Thyroid gland (tissue), 4 donors: ENCODE results near the gene SETD3.

ENCODE experiments used
- POLR2A ChIP-seq, 2 donors: fragments of 450-650 bp; IDR thresholded peaks; one replicate each; pipeline ENCODE4 v1.6.1; 2017; ENCODE audit warnings: antibody characterized with exemption in 2 of 2, mild to moderate bottlenecking in 2 of 2, moderate library complexity in 1 of 2
- TF ChIP-seq, protein P1 (sequence below), 6 experiments: fragments of 200-600 bp in 3 of 6; fragments of 450-650 bp in 3 of 6; sonication (generic) in 3 of 6; IDR thresholded peaks; one replicate each; pipeline ENCODE4 v1.5.1; 2016 to 2019; ENCODE audit warnings: antibody characterized with exemption in 6 of 6, mild to moderate bottlenecking in 2 of 6, inconsistent platforms in 1 of 6, moderate library complexity in 1 of 6

DNA sequence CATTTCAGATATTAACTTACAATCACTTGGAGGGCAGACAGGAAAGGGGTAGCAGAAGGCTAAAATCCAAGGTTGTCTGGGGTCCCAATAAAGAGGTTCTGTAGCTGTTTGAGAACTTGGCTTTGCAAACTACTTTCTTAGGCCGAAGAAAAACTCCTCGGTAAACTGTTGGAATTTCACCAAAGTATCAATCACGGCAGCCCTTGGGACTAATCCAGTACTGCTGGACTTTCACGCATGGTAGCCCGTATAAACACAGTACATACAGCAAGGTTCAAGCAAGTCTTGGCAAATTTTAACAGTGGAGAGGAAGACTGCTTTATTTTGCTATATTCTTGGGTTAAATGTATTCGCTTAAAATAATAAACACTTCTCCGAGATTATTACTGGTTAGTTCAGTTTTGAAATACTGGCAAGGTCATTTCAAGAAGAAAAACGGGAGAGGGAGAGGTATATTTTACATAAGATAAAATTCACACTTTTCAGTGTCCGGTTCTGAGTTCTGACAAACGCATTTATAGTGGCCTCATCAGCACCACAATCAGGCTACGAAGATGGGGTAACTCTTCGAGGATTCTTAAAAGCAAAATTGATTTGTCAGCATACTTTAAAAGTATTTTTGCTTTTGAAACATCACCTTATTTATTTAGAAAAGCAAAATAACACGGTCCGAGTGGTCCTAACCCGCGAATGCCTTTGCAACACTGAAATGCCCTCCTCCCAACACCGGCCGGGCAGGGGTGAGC lies 1.3 kb downstream of the SETD3 start:
- TF ChIP-seq, protein P1, sequence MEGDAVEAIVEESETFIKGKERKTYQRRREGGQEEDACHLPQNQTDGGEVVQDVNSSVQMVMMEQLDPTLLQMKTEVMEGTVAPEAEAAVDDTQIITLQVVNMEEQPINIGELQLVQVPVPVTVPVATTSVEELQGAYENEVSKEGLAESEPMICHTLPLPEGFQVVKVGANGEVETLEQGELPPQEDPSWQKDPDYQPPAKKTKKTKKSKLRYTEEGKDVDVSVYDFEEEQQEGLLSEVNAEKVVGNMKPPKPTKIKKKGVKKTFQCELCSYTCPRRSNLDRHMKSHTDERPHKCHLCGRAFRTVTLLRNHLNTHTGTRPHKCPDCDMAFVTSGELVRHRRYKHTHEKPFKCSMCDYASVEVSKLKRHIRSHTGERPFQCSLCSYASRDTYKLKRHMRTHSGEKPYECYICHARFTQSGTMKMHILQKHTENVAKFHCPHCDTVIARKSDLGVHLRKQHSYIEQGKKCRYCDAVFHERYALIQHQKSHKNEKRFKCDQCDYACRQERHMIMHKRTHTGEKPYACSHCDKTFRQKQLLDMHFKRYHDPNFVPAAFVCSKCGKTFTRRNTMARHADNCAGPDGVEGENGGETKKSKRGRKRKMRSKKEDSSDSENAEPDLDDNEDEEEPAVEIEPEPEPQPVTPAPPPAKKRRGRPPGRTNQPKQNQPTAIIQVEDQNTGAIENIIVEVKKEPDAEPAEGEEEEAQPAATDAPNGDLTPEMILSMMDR (IDR thresholded peaks at IDR 0.05): no peak
- TF ChIP-seq POLR2A (IDR thresholded peaks at IDR 0.05): no peak
